Measurements from ENCODE around the gene CHN2.
"Not testable (repeated sequence)": the region's sequence is repeated elsewhere in the genome, so short reads cannot be mapped to it uniquely, and the experiment has no call there.

The CHN2 gene

GRCh38 chr7:29256693-29257002 is 62.1 kb downstream of the CHN2 start:
- DNase-seq (ENCODE audit: low spot score) = no peak

- DNase-seq (ENCODE audit: low spot score) = no peak
Observed at GRCh38 chr7:29258951-29259350, 64.4 kb downstream of the CHN2 start.

GRCh38 chr7:29262191-29262917 is 67.8 kb downstream of the CHN2 start:
- no peak for DNase-seq (ENCODE audit: low spot score)

GRCh38 chr7:29263601-29264207 is 69.1 kb downstream of the CHN2 start:
- not testable (repeated sequence) for DNase-seq (ENCODE audit: low spot score)

GRCh38 chr7:29265208-29265923 is 70.8 kb downstream of the CHN2 start:
- DNase-seq (ENCODE audit: low spot score) = no peak

GRCh38 chr7:29269935-29270334 is 75.4 kb downstream of the CHN2 start:
- no peak for DNase-seq (ENCODE audit: low spot score)

GRCh38 chr7:29270594-29271318 is 76.2 kb downstream of the CHN2 start:
- DNase-seq (ENCODE audit: low spot score) = no peak

GRCh38 chr7:29271319-29271658 is 76.7 kb downstream of the CHN2 start:
- no peak for DNase-seq (ENCODE audit: low spot score)

GRCh38 chr7:29272057-29272456 is 77.5 kb downstream of the CHN2 start:
- no peak for DNase-seq (ENCODE audit: low spot score)

- no peak for DNase-seq (ENCODE audit: low spot score)
Observed at GRCh38 chr7:29274146-29275017, 79.8 kb downstream of the CHN2 start.

GRCh38 chr7:29275018-29275318 is 80.4 kb downstream of the CHN2 start:
- DNase-seq (ENCODE audit: low spot score) = no peak

- DNase-seq (ENCODE audit: low spot score) = no peak
Observed at GRCh38 chr7:29275493-29275892, 80.9 kb downstream of the CHN2 start.

- no peak for DNase-seq (ENCODE audit: low spot score)
Observed at GRCh38 chr7:29276199-29276598, 81.6 kb downstream of the CHN2 start.

- no peak for DNase-seq (ENCODE audit: low spot score)
Observed at GRCh38 chr7:29276806-29277205, 82.2 kb downstream of the CHN2 start.

GRCh38 chr7:29277436-29278215 is 83.1 kb downstream of the CHN2 start:
- DNase-seq (ENCODE audit: low spot score) = no peak

GRCh38 chr7:29278337-29279069 is 83.9 kb downstream of the CHN2 start:
- DNase-seq (ENCODE audit: low spot score) = no peak

- DNase-seq (ENCODE audit: low spot score) = no peak
Observed at GRCh38 chr7:29281782-29282541, 87.4 kb downstream of the CHN2 start.

GRCh38 chr7:29282819-29283414 is 88.3 kb downstream of the CHN2 start:
- DNase-seq (ENCODE audit: low spot score) = no peak

GRCh38 chr7:29284696-29285443 is 90.3 kb downstream of the CHN2 start:
- DNase-seq (ENCODE audit: low spot score) = no peak

Data from hematopoietic multipotent progenitor cell treated with erythropoietin and hydrocortisone succinate and interleukin-3 and kit ligand, for 15 days (in vitro differentiated cells).